Smooth muscle cell (in vitro differentiated cells): ENCODE results near the gene SLC8A1. TPM values are rescaled to one million over a fixed set of nuclear protein-coding genes. Genes with fewer than 3 reads are reported as not detected.

ENCODE experiments used
- DNase-seq: peaks from one replicate; lab custom pipeline; 2025; ENCODE audit not compliant: unreplicated experiment; lab: John Stamatoyannopoulos, UW
- H2AFZ ChIP-seq: fragments of 200-600 bp; sonication (generic); 2 replicates; pipeline ENCODE4 v1.6.0; 2016; ENCODE audit warnings: antibody characterized with exemption, low read depth, mild to moderate bottlenecking
- H3F3A ChIP-seq: fragments of 200-600 bp; sonication (generic); 2 replicates; pipeline ENCODE4 v1.6.0; 2017; ENCODE audit warnings: antibody characterized with exemption, low read depth
- H3K27ac ChIP-seq: fragments of 200-600 bp; sonication (generic); 2 replicates; pipeline ENCODE4 v1.5.1; 2016; ENCODE audit warnings: low read depth, mild to moderate bottlenecking
- H3K27me3 ChIP-seq: fragments of 200-600 bp; sonication (generic); 2 replicates; pipeline ENCODE4 v1.6.1; 2016; ENCODE audit warnings: low read depth, mild to moderate bottlenecking
- H3K36me3 ChIP-seq: fragments of 200-600 bp; sonication (generic); 2 replicates; pipeline ENCODE4 v1.5.1; 2016; ENCODE audit warnings: low read depth
- H3K4me1 ChIP-seq: fragments of 200-600 bp; sonication (generic); 2 replicates; pipeline ENCODE4 v1.5.1; 2016; ENCODE audit warnings: low read depth
- H3K4me2 ChIP-seq: fragments of 200-600 bp; sonication (generic); 2 replicates; pipeline ENCODE4 v1.6.0; 2016; ENCODE audit warnings: mild to moderate bottlenecking
- H3K4me3 ChIP-seq: fragments of 200-600 bp; sonication (generic); 2 replicates; pipeline ENCODE4 v1.5.1; 2016; ENCODE audit warnings: mild to moderate bottlenecking
- H3K79me2 ChIP-seq: fragments of 200-600 bp; sonication (generic); 2 replicates; pipeline ENCODE4 v1.6.0; 2016; ENCODE audit warnings: low read depth, mild to moderate bottlenecking
- H3K9ac ChIP-seq: fragments of 200-600 bp; sonication (generic); 2 replicates; pipeline ENCODE4 v1.6.0; 2016; ENCODE audit warnings: low read depth
- H3K9me3 ChIP-seq: fragments of 200-600 bp; sonication (generic); replicated peaks from 2 replicates; pipeline ENCODE4 v1.5.1; 2016; ENCODE audit warnings: low read depth
- H4K20me1 ChIP-seq: fragments of 200-600 bp; sonication (generic); 2 replicates; pipeline ENCODE4 v1.6.0; 2016; ENCODE audit warnings: low read depth
- WGBS: methylation state at CpG from one replicate; pipeline ENCODE4 v1.1.7; 2016; ENCODE audit warnings: low lambda C conversion rate; 5-methylcytosine and 5-hydroxymethylcytosine counted together
- polyA plus RNA-seq: library from polyadenylated mRNA; unstranded; fragments of >200 nt; fragmentation: Nextera tagmentation; extraction: Ambion mirVana; gene quantifications from 2 replicates; pipeline ENCODE4 v1.2.1, GENCODE V29; 2016
- total RNA-seq: library from RNA; depleted of rRNA; stranded (reverse); fragments of >200 nt; gene quantifications from 2 replicates; pipeline ENCODE4 v1.2.3, GENCODE V29; 2014
- TF ChIP-seq, protein P1 (sequence below): fragments of 200-600 bp; sonication (generic); IDR thresholded peaks from 2 replicates; pipeline ENCODE4 v1.5.1; 2017; ENCODE audit warnings: borderline replicate concordance, mild to moderate bottlenecking, antibody characterized with exemption; ENCODE audit not compliant: insufficient read depth, poor library complexity, severe bottlenecking

Gene SLC8A1
- total and polyA plus RNA-seq, 2 experiments from 2014 or later: 1.1 to 5.3 TPM

DNA sequence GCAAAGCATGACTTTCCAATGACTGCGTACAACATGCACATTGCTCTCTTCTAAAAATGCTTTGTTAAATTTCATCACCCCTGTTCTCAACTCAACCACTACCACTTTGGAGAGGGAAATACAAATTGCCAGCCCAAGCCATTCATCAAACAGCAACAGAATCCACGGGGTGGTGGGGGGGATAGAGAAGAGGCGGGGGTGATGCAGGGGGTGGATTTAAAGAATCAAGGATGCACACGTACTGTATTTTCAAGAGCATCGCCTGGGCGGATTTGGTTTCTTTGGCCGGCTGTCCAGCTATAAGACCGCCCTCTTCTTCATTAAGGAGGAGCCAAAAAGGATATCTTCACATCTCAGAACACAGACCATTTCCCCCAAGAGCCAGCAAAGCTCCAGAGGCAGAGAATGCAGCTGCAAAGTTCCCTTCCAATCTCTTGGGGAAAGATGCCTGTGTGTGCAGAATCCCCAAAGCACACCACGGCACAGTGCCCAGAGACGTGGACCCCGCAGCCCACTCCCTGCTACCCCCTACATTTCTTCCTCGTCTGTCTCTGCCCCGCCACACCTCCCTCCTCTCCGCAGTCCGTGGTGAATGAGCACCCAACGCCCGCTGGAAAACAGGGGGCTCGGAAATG, 977 bp downstream of the SLC8A1 start:
- no peak for DNase-seq

DNA sequence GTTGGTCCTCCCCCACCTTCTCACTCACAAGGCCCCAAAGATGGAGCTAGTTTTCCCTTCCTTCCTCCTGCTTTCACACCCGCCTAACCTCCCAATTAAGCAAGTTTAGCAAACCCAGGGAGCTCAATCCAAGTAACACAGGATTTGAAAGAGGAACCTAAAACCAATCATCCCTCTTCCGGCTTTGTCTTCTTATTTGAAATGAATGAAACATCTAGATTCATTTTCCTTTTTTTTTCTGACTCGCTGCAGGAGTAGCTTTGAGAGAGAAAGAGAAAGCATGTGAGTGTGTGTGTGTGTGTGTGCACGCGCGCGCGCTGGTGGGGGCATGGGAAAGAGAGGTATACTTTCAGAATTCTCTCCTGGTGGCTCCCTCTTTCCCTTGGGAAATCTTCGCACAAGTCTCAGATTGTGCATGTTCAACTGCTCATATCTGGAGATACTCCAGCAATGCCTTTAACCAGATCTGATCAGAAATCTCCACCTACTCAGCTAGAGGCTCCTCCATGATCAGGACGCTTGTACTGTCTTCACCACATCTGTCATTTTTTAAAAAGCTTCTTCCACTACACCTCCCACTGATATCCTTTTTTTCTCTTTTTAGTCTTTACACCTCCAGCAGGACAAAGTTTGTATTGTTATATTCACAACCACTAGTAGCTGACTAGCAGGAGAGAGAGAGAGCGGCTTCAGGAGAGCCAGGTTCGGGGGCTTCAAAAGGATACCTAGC, 1.7 kb downstream of the SLC8A1 start:
- Histone ChIP-seq H3K9me3 (no peaks in the 10 kb centered on the region), H3K9ac (no peak overlapping the region), H3K4me3 (peak overlapping the region; percentile 63), H3K27me3 (peaks cover 27% of the 10 kb centered on the region), H3K4me2 (peak overlapping the region; percentile 94), H3K27ac (no peak overlapping the region), H3K4me1 (no peaks in the 10 kb centered on the region), H2AFZ (peak overlapping the region; percentile 91), H3K36me3 (no peaks in the 10 kb centered on the region), H3K79me2 (no peaks in the 10 kb centered on the region), H3F3A (no peaks in the 10 kb centered on the region), H4K20me1 (no peaks in the 10 kb centered on the region)
- DNase-seq: no peak
- WGBS: 81% methylated on average over 12 of the region's 12 CpGs
- TF ChIP-seq, protein P1, sequence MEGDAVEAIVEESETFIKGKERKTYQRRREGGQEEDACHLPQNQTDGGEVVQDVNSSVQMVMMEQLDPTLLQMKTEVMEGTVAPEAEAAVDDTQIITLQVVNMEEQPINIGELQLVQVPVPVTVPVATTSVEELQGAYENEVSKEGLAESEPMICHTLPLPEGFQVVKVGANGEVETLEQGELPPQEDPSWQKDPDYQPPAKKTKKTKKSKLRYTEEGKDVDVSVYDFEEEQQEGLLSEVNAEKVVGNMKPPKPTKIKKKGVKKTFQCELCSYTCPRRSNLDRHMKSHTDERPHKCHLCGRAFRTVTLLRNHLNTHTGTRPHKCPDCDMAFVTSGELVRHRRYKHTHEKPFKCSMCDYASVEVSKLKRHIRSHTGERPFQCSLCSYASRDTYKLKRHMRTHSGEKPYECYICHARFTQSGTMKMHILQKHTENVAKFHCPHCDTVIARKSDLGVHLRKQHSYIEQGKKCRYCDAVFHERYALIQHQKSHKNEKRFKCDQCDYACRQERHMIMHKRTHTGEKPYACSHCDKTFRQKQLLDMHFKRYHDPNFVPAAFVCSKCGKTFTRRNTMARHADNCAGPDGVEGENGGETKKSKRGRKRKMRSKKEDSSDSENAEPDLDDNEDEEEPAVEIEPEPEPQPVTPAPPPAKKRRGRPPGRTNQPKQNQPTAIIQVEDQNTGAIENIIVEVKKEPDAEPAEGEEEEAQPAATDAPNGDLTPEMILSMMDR: no peak

More for the DNA sequence above, 977 bp downstream of the SLC8A1 start:
- no peaks in the 10 kb centered on the region for H3F3A ChIP-seq
- H3K36me3 ChIP-seq: no peaks in the 10 kb centered on the region
- no peaks in the 10 kb centered on the region for H3K9me3 ChIP-seq
- H3K4me3 ChIP-seq: peak overlapping the region; percentile 63
- WGBS: 14% methylated on average over 18 of the region's 18 CpGs
- no peaks in the 10 kb centered on the region for H4K20me1 ChIP-seq
- no peak overlapping the region for H3K27ac ChIP-seq
- H3K27me3 ChIP-seq: peaks cover 27% of the 10 kb centered on the region
- no peak overlapping the region for H3K9ac ChIP-seq
- TF ChIP-seq, protein P1: no peak
- H2AFZ ChIP-seq: peak overlapping the region; percentile 91
- H3K79me2 ChIP-seq: no peaks in the 10 kb centered on the region
- H3K4me1 ChIP-seq: no peaks in the 10 kb centered on the region
- peak overlapping the region; percentile 94 for H3K4me2 ChIP-seq

DNA sequence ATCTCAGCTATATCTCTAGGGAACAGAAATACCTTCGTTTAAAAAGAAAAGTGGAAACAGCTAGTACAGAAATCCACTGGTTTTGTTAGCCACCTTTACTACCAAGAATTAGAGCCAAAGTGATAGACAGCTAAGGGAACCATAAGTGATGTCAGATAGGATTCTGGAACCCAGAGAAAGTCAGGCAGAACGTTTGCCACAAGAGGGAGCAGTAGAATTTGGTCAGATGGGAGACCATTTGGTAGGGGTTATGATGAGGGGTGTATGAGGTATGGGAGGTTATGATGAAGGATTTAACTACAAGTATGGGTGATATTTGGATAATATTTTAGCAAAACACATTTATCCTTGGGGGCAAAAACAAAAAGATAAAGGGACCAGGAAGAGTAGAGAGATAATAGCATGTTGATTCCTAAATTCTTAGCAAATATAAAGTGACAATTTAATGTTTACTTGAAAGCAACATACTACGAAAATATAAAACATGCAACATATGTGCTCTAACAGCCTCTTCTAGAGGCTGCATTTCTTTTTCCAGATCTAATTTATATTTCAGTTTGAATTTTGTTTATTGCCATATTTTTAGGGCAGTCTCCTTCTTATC, 3.3 kb downstream of the SLC8A1 start:
- Histone ChIP-seq H3K4me3 (no peak overlapping the region), H3K4me2 (no peak overlapping the region), H3K4me1 (no peaks in the 10 kb centered on the region), H3K9me3 (no peaks in the 10 kb centered on the region), H4K20me1 (no peaks in the 10 kb centered on the region), H3K79me2 (no peaks in the 10 kb centered on the region), H3F3A (no peaks in the 10 kb centered on the region), H3K36me3 (no peaks in the 10 kb centered on the region), H3K9ac (no peak overlapping the region), H2AFZ (no peak overlapping the region), H3K27ac (no peak overlapping the region), H3K27me3 (peaks cover 27% of the 10 kb centered on the region)
- no peak for DNase-seq
- TF ChIP-seq, protein P1: peak; percentile 45
- WGBS: 30% methylated on average over 3 of the region's 3 CpGs
